H1 (cell line): Measurements from ENCODE around the gene GRAMD1C. TPM values are rescaled to one million over a fixed set of nuclear protein-coding genes. Genes with fewer than 3 reads are reported as not detected.

Experiments used
- CTBP2 ChIP-seq: IDR thresholded peaks from 2 replicates; pipeline ENCODE4 v1.7.0; 2011; ENCODE audit warnings: borderline replicate concordance, mild to moderate bottlenecking, moderate library complexity, mixed read lengths, low read length; ENCODE audit not compliant: insufficient read depth, insufficient read length
- EZH2 ChIP-seq: fragments of 200-600 bp; sonication (generic); IDR thresholded peaks from 2 replicates; pipeline ENCODE4 v1.7.1; 2012; ENCODE audit warnings: low read depth, mild to moderate bottlenecking, moderate library complexity, low read length, inconsistent platforms; ENCODE audit not compliant: severe bottlenecking
- RNF2 ChIP-seq: fragments of 200-900, 300-1000 bp; sonication (generic); IDR thresholded peaks from 2 replicates; pipeline ENCODE4 v1.7.1; 2016; ENCODE audit warnings: borderline replicate concordance, low read depth, mild to moderate bottlenecking, antibody characterized with exemption, low read length; ENCODE audit not compliant: poor library complexity, severe bottlenecking; ENCODE audit errors: missing control alignments
- TAF7 ChIP-seq: optimal IDR thresholded peaks from 2 replicates; pipeline ENCODE3; 2011; ENCODE audit warnings: low read depth, mild to moderate bottlenecking, inconsistent platforms, low read length, moderate library complexity, borderline replicate concordance
- ZNF274 ChIP-seq: IDR thresholded peaks from 2 replicates; pipeline ENCODE4 v1.7.0; 2012; ENCODE audit warnings: low read length, borderline replicate concordance; ENCODE audit errors: extremely low read depth
- polyA plus RNA-seq, 7 experiments: library from polyadenylated mRNA; depleted of rRNA in 3 of 7; stranded (reverse) in 5 of 7; unstranded in 2 of 7; fragments of >200 nt in 5 of 7; fragments of 200-250 nt in 2 of 7; gene quantifications; 1 replicate in 5 of 7; 2 replicates in 1 of 7; 4 replicates in 1 of 7; pipeline versions ENCODE4 v1.2.1 to v1.2.3, GENCODE V29; 2011 to 2013; ENCODE audit warnings: missing spikeins in 2 of 7, mixed read lengths in 2 of 7
- total RNA-seq: library from RNA; stranded (reverse); fragmentation: NEBNext Ultra II Directional; extraction: Animal tissue kit (Norgen Biotek cat#: 25700); gene quantifications from 2 replicates; pipeline ENCODE4 v1.2.1, GENCODE V29; 2021
- TF ChIP-seq, protein P1 (sequence below): fragments of 300-600 bp; sonication (generic); IDR thresholded peaks from 2 replicates; pipeline ENCODE4 v1.7.1; 2012; ENCODE audit warnings: low read length, moderate library complexity, mild to moderate bottlenecking, inconsistent platforms; ENCODE audit not compliant: insufficient replicate concordance

Gene GRAMD1C
- total and polyA plus RNA-seq, 2 of the 8 experiments (the other 6 are each of a cell fraction or from before 2014, with no cell fraction given) = 0.62 to 2.1 TPM

- TF ChIP-seq, protein P1, sequence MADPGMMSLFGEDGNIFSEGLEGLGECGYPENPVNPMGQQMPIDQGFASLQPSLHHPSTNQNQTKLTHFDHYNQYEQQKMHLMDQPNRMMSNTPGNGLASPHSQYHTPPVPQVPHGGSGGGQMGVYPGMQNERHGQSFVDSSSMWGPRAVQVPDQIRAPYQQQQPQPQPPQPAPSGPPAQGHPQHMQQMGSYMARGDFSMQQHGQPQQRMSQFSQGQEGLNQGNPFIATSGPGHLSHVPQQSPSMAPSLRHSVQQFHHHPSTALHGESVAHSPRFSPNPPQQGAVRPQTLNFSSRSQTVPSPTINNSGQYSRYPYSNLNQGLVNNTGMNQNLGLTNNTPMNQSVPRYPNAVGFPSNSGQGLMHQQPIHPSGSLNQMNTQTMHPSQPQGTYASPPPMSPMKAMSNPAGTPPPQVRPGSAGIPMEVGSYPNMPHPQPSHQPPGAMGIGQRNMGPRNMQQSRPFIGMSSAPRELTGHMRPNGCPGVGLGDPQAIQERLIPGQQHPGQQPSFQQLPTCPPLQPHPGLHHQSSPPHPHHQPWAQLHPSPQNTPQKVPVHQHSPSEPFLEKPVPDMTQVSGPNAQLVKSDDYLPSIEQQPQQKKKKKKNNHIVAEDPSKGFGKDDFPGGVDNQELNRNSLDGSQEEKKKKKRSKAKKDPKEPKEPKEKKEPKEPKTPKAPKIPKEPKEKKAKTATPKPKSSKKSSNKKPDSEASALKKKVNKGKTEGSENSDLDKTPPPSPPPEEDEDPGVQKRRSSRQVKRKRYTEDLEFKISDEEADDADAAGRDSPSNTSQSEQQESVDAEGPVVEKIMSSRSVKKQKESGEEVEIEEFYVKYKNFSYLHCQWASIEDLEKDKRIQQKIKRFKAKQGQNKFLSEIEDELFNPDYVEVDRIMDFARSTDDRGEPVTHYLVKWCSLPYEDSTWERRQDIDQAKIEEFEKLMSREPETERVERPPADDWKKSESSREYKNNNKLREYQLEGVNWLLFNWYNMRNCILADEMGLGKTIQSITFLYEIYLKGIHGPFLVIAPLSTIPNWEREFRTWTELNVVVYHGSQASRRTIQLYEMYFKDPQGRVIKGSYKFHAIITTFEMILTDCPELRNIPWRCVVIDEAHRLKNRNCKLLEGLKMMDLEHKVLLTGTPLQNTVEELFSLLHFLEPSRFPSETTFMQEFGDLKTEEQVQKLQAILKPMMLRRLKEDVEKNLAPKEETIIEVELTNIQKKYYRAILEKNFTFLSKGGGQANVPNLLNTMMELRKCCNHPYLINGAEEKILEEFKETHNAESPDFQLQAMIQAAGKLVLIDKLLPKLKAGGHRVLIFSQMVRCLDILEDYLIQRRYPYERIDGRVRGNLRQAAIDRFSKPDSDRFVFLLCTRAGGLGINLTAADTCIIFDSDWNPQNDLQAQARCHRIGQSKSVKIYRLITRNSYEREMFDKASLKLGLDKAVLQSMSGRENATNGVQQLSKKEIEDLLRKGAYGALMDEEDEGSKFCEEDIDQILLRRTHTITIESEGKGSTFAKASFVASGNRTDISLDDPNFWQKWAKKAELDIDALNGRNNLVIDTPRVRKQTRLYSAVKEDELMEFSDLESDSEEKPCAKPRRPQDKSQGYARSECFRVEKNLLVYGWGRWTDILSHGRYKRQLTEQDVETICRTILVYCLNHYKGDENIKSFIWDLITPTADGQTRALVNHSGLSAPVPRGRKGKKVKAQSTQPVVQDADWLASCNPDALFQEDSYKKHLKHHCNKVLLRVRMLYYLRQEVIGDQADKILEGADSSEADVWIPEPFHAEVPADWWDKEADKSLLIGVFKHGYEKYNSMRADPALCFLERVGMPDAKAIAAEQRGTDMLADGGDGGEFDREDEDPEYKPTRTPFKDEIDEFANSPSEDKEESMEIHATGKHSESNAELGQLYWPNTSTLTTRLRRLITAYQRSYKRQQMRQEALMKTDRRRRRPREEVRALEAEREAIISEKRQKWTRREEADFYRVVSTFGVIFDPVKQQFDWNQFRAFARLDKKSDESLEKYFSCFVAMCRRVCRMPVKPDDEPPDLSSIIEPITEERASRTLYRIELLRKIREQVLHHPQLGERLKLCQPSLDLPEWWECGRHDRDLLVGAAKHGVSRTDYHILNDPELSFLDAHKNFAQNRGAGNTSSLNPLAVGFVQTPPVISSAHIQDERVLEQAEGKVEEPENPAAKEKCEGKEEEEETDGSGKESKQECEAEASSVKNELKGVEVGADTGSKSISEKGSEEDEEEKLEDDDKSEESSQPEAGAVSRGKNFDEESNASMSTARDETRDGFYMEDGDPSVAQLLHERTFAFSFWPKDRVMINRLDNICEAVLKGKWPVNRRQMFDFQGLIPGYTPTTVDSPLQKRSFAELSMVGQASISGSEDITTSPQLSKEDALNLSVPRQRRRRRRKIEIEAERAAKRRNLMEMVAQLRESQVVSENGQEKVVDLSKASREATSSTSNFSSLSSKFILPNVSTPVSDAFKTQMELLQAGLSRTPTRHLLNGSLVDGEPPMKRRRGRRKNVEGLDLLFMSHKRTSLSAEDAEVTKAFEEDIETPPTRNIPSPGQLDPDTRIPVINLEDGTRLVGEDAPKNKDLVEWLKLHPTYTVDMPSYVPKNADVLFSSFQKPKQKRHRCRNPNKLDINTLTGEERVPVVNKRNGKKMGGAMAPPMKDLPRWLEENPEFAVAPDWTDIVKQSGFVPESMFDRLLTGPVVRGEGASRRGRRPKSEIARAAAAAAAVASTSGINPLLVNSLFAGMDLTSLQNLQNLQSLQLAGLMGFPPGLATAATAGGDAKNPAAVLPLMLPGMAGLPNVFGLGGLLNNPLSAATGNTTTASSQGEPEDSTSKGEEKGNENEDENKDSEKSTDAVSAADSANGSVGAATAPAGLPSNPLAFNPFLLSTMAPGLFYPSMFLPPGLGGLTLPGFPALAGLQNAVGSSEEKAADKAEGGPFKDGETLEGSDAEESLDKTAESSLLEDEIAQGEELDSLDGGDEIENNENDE = no peak
- TF ChIP-seq RNF2 (no peak), EZH2 (no peak), CTBP2 (no peak), ZNF274 (no peak), TAF7 (no peak)
Observed at GRCh38 chr3:113897373-113897777, 58.8 kb downstream of the GRAMD1C start (continued).
